GM18519 (cell line): Measurements from ENCODE around the gene SERPINB4.
"Not testable (repeated sequence)": the region's sequence is repeated elsewhere in the genome, so short reads cannot be mapped to it uniquely, and the experiment has no call there.

Source experiments
- ATAC-seq: cut with Tn5 transposase; IDR thresholded peaks from one replicate; pipeline ENCODE4 v1.9.1; 2021; ENCODE audit warnings: mild to moderate bottlenecking, moderate library complexity; ENCODE audit not compliant: unreplicated experiment, low FRiP score

SERPINB4 gene

GRCh38 chr18:63644142-63644541 is at the start of gene SERPINB4:
SERPINB4 (minus strand) TSS chr18:63644256; CDS start chr18:63643577, 679 bp downstream.
- ATAC-seq: not testable (repeated sequence)

- ATAC-seq: no peak
These were observed 45.0 kb upstream of the SERPINB4 start for GRCh38 chr18:63689064-63689463.

GRCh38 chr18:63686871-63687270 is 42.8 kb upstream of the SERPINB4 start:
- no peak for ATAC-seq

GRCh38 chr18:63684718-63685117 is 40.7 kb upstream of the SERPINB4 start:
- ATAC-seq: no peak

- no peak for ATAC-seq
These were observed 39.8 kb upstream of the SERPINB4 start for GRCh38 chr18:63683890-63684289.

- ATAC-seq: no peak
These were observed 39.1 kb upstream of the SERPINB4 start for GRCh38 chr18:63683152-63683551.

- ATAC-seq: no peak
These were observed 37.6 kb upstream of the SERPINB4 start for GRCh38 chr18:63681449-63682340.

- no peak for ATAC-seq
These were observed 36.0 kb upstream of the SERPINB4 start for GRCh38 chr18:63679820-63680606.

- no peak for ATAC-seq
These were observed 33.6 kb upstream of the SERPINB4 start for GRCh38 chr18:63677500-63678225.

- ATAC-seq: peak; percentile 95
These were observed 32.7 kb upstream of the SERPINB4 start for GRCh38 chr18:63676526-63677323.

GRCh38 chr18:63664571-63664970 is 20.5 kb upstream of the SERPINB4 start:
- ATAC-seq: no peak

- ATAC-seq: not testable (repeated sequence)
These were observed 17.7 kb upstream of the SERPINB4 start, which contains the start of gene SERPINB3 for GRCh38 chr18:63661750-63662149. SERPINB3 (minus strand) TSS chr18:63661893; CDS start chr18:63661216, 677 bp downstream.

GRCh38 chr18:63658920-63659319 is 14.9 kb upstream of the SERPINB4 start:
- ATAC-seq: not testable (repeated sequence)

GRCh38 chr18:63650271-63650670 is 6.2 kb upstream of the SERPINB4 start:
- ATAC-seq: not testable (repeated sequence)

GRCh38 chr18:63648241-63648640 is 4.2 kb upstream of the SERPINB4 start:
- ATAC-seq: no peak

GRCh38 chr18:63646936-63647335 is 2.9 kb upstream of the SERPINB4 start:
- ATAC-seq: no peak

GRCh38 chr18:63644694-63645093 is 638 bp upstream of the SERPINB4 start:
- ATAC-seq: not testable (repeated sequence)

GRCh38 chr18:63642668-63643356 is 1.2 kb downstream of the SERPINB4 start:
- not testable (repeated sequence) for ATAC-seq

- not testable (repeated sequence) for ATAC-seq
These were observed 2.8 kb downstream of the SERPINB4 start for GRCh38 chr18:63641157-63641680.
